ENCODE measurements around the gene ATP6V0E1.
"Not testable (repeated sequence)": the region's sequence is repeated elsewhere in the genome, so short reads cannot be mapped to it uniquely, and the experiment has no call there.

ATP6V0E1 gene

GRCh38 chr5:173076471-173076870 is 92.9 kb downstream of the ATP6V0E1 start:
- not testable (repeated sequence) for ATAC-seq; H3K27ac Mint-ChIP-seq; H3K9me3 Mint-ChIP-seq; DNase-seq; H3K36me3 Mint-ChIP-seq (ENCODE audit: low read depth); H3K4me3 Mint-ChIP-seq; H3K27me3 Mint-ChIP-seq
- H3K4me1 Mint-ChIP-seq, result peaks cover 29% of the 10 kb centered on the region

GRCh38 chr5:173078878-173079277 is 95.3 kb downstream of the ATP6V0E1 start:
- ATAC-seq, result no peak
- Mint-ChIP-seq H3K27me3 (no peaks in the 10 kb centered on the region), H3K36me3 (ENCODE audit: low read depth) (peaks cover 2% of the 10 kb centered on the region), H3K4me1 (peaks cover 23% of the 10 kb centered on the region), H3K4me3 (no peak overlapping the region), H3K27ac (no peak overlapping the region), H3K9me3 (no peaks in the 10 kb centered on the region)
- no peak for DNase-seq

All from activated naive CD8-positive, alpha-beta T cell treated with anti-CD3 and anti-CD28 coated beads, Interleukin-2, amount 50 U/mL, for 24 hours (primary cell).